Esophagus muscularis mucosa (tissue), 3 donors: ENCODE data around the gene ZNF526.

Source experiments
- POLR2A ChIP-seq: fragments of 450-650 bp; IDR thresholded peaks from one replicate; pipeline ENCODE4 v1.6.1; 2017; ENCODE audit warnings: antibody characterized with exemption, moderate library complexity, mild to moderate bottlenecking, low read depth
- POLR2AphosphoS5 ChIP-seq, 2 donors: sonication (generic); formaldehyde crosslinking; IDR thresholded peaks; one replicate each; pipeline ENCODE4 v1.6.1; 2017; ENCODE audit warnings: antibody characterized with exemption in 2 of 2
- TF ChIP-seq, protein P1 (sequence below), 3 experiments: fragments of 200-600 bp in 2 of 3; fragments of 450-650 bp in 1 of 3; sonication (generic) in 2 of 3; IDR thresholded peaks; one replicate each; pipeline ENCODE4 v1.5.1; 2017 to 2019; ENCODE audit warnings: antibody characterized with exemption in 3 of 3, mild to moderate bottlenecking in 2 of 3, moderate library complexity in 1 of 3

DNA sequence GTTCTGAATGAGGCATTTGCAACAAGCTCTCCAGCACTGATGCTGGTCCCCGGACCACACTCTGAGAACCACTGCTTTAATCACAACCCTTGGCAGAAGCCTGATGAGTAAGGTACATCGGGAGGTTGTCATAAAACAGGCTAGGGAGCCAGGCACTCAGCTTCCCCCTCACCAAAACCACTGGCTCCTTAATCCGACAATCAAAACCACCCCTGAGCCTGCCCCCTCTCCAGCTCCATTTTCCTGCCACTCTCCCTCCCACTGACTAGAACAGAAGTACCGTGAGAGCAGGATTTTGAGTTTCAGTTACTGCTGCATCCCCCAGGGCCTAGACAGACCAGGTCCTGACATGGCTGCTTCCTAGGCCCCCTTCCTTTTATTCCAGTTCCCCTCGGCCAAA is 15.1 kb downstream of the ZNF526 start:
- TF ChIP-seq, protein P1, sequence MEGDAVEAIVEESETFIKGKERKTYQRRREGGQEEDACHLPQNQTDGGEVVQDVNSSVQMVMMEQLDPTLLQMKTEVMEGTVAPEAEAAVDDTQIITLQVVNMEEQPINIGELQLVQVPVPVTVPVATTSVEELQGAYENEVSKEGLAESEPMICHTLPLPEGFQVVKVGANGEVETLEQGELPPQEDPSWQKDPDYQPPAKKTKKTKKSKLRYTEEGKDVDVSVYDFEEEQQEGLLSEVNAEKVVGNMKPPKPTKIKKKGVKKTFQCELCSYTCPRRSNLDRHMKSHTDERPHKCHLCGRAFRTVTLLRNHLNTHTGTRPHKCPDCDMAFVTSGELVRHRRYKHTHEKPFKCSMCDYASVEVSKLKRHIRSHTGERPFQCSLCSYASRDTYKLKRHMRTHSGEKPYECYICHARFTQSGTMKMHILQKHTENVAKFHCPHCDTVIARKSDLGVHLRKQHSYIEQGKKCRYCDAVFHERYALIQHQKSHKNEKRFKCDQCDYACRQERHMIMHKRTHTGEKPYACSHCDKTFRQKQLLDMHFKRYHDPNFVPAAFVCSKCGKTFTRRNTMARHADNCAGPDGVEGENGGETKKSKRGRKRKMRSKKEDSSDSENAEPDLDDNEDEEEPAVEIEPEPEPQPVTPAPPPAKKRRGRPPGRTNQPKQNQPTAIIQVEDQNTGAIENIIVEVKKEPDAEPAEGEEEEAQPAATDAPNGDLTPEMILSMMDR (IDR thresholded peaks at IDR 0.05): no peak
- TF ChIP-seq POLR2A (no peak), POLR2AphosphoS5 (IDR thresholded peaks at IDR 0.05) (no peak)
